NCI-H1092 treated with DMSO at 0.1 percent for 48 hours (cell line): ENCODE measurements around the gene S1PR3.

Source experiments
- DNase-seq: peaks from one replicate; lab custom pipeline; 2025; lab: John Stamatoyannopoulos, UW

The S1PR3 gene

DNA sequence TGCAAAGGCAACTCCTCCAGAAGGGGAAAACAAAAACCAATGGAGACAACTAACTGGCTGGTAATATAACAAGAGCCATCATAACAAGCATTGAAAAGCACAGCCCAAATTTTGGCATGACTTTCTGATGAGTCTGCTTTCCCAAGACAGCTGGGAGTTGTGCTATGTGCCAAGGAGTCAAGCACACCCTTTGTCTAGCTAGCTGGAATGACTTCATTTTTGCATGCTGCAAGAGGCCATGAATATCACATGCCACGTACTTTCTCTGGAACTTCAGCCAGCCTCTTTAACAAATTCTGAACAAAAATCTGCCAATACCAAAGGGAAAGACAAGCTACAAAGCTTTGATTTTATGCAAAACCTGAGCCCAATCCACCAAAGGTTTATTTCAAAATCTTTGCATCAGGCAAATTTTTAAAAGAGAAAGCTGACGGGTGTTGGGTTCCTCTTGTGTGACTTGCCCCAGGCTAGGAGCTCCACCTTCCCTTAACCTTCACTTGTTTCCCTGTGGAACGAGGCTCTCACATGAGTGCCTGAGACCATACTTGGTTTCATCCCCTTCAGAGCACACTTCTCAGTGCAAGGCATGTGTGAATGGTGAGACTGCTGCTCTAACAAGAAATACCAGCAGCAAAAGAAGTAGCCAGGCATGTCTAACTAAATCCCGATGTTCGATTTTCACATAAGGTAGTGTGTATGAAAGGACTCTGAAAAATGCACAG, 47.3 kb downstream of the S1PR3 start:
- no peak for DNase-seq

DNA sequence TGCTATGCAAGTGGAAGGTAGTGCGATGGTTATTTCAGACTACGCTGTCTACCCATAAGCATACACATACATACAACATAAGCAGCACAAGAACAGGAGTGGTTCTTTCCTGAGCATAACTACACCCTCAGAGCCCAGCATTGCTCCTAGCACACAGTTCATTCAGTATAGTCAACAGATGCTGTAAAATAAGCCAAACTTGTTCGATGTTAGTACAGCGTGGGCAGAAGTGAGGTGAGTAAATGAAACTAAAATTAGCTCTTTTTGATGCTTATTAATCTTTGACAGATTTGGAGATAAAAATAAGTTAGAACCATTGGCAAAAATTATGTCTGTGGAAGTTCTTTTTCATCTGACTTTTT, 47.8 kb downstream of the S1PR3 start:
- no peak for DNase-seq

DNA sequence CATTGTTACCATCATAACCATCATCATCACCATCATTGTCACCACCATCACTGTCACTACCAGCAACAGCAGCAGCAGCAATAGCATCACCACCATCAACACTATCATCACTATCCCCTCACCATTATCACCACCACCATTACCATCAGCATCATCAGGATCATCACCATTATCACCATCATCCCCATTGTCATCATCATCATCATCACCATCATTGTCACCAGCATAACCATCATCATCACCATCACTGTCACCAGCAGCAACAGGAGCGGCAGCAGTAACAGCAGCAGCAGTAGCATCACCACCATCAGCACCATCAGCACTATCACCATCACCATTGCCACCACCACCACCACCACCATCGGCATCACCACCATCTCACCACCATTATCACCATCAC, 48.4 kb downstream of the S1PR3 start:
- DNase-seq = no peak

DNA sequence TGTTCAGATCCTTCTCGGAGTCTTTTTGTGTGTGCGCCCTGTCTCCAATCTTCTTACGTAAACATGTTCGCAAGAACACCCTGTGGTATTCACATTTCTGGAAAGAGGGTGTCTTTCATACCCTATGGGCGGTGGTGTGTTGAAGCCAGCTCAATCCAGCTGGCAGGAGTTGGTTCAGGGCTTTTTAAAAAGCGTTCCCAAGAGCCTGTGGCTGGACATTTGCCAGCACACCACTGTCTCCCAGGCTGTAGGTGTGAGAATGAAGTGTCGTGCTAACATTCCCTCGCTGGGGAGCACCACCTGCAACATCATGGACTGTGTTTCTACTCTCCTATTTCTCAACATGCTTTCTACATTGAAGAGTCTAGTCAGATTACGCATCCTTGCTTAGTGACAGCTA, 51.7 kb downstream of the S1PR3 start:
- no peak for DNase-seq

DNA sequence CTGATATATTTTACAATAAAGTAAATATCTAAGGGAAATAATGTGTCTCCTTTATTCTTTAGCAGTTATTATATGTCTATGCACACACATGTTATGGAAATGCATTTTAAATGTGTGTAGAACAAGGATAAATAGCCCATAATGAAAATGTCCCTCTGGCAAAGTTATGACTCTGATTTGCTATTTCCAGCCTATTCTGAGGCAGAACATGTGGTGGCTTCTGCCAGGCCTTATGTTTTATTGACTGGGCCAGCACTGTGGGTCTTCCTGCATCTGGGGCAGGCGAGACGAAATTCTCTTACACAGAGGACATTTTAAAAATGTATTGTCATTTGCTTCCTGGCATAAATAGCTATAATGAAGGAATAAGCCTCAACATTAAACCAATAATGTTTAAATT, 52.8 kb downstream of the S1PR3 start:
- no peak for DNase-seq

DNA sequence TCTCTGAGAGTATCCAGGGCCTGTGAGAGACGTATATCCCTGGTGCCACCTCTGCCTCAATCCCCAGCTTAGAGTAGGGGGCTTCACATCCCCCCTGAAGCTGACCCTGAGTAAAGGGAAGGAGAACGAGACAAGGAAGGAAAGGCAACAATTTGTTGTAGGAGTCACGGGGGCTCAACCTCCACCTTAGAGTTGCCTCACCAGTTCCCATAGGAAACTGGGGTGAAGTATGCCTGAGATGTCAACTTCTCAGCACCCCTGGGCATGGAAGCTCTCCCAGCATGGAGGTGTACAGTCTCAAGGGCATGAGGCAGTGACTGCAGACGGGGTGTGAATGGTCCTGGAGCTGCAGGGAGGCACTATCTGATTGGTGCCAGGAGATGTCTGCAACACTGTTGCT, 53.6 kb downstream of the S1PR3 start:
- DNase-seq = no peak

DNA sequence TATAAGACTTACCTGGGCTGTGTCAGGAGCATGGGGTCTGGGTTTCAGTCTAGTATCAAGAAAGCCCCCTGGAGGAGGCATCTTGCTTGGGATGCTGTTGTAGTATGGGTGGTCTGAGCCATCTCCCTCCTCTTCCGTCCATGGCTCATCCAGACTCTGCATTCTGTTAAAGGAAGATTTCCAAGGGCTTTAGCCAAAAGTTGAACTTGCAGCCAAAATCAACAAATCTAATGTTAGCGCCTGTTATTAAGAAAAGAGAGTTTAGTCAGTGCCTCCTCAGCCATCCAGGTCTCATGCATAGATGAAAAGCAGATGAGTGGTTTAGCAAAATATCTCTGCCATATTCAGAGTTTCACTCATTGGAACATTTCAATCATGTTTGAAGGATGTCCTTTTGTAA, 55.6 kb downstream of the S1PR3 start:
- no peak for DNase-seq

DNA sequence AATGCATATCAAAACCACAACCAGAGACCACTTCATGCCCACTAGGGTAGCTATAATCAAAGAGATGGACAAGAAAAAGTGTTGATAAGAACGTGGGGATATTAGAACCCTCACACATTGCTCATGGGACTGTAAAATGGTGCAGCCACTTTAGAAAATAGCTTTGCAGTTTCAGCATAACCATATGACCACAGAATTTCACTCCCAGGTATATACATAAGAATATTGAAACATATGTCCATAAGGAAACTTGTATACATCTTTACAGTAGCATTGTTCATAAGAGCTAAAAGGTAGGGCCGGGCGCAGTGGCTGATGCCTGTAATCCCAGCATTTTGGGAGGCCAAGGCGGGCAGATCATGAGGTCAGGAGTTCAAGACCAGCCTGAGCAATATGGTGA, 56.4 kb downstream of the S1PR3 start:
- DNase-seq = no peak

DNA sequence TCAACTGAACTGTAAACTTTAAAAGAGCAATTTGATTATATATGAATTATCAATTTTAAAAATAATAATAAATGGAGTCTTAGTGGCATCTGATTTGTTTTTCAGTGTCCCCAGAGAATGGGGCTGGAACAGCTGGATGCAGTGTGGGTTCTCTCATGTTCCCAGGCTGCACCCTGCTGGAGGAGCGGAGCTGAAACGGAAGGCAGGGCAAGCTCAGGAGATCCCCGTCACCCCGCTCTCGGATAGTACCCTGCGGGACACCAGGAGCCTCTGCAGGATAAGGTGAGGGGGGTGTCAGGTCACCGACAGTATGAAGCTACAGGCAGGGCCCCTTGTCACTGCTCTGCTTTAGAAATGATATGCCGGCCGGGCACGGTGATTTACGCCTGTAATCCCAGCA, 57.3 kb downstream of the S1PR3 start:
- no peak for DNase-seq

DNA sequence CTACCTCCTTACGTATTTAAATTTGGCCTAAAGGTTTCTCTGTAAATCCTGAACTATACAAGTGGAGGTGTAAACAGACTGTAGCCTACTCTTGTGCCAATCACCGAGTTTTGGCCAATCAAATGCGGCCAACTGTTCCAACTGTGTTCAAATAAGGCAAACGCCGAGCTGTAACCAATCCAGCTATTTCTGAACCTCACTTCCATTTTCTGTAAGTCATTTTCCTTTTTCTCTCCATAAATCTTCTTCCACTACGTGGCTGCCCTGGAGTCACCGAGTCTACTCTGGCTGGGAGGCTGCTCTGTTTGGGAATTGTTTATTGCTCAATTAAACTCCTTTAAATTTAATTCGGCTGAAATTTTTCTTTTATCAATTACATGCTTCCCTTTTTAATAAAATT, 58.4 kb downstream of the S1PR3 start:
- DNase-seq = no peak

DNA sequence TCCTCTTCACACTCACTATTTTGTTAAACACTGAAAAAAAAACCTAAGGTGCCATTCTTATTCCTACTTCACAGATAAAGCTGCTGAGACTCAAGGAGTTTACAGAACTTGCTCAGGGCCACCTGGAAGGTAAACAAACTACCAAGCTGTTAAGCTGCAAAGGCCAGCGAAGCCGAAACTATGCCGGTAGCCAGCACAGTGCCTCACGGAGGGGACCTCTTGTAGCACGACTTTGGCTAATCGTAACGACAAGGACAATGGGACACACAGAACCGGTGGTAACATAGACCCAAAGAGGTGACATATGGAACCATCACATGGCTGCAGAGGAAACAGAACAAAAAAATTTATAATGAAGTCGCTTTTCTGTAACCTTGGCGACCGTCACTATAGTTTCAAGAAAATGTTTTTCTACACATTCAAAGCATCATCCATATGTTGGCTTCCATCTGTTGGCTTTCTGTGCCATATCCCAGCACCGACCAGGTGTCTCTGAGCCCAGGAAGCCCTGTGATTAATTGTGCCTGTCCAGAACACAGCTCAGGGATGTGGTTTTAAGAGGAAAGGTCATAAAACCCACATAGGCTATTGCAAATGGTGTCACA, 60.3 kb downstream of the S1PR3 start:
- no peak for DNase-seq

DNA sequence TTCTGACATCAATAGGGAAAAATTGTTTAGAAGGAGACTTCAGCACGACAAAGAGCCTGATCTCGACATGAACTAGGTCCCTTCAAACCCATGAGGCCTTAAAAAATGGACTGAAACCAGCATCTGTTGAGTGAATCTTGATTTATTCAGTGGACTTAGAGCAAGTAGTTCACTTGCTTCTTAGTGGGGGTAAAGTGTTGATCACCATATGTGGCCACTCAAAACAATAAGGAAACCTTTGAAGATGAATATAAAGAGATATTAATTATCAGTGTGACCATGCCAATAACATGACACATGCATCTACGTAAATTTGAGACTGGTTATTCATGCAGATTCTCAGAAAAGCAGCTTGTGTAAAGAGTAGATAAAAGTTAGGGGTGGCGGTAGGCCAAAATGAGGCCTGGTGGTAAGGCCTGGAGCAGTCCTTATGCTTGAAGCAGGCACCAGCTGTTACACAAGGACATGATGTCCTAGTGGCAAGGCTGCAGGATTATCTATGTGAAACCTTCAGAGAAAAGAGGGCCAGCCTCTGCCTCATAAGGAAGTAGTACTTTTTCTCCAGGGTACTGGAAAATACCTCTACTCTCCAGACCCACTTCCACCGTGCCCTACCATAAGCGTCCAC, 61.3 kb downstream of the S1PR3 start:
- DNase-seq = no peak

DNA sequence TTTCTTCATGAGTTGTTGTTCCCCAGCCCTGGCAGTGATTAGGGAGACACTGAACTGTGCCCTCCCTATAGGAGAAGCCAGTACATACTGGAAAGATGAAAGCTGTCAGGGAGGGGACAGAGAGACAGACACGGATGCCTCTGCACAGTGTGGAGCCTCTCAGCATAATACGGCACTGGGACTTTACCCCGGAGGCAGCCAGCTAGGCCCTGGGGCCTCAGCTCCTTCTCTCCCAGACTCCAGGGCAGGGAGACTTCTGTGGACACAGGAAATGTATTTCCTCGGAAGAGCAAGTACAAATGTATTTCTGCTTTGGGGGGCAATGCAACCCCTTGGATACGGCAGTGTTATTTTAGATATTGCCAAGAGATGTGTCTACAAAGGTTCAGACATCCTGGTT, 62.0 kb downstream of the S1PR3 start:
- DNase-seq = no peak
